Stimulated activated CD8-positive, alpha-beta memory T cell treated with anti-CD3 and anti-CD28 coated beads, Interleukin-2, amount 100 ng/mL, for 1 hour (primary cell): Measurements from ENCODE around the gene KLHL42.

Experiments
- DNase-seq, 2 donors: peaks; one replicate each; pipeline ENCODE4 v3.0.0-alpha.2; 2020; ENCODE audit warnings: low read depth in 2 of 2

Gene KLHL42

GRCh38 chr12:27780612-27781408 is 777 bp downstream of the KLHL42 start:
- DNase-seq = no peak

DNA sequence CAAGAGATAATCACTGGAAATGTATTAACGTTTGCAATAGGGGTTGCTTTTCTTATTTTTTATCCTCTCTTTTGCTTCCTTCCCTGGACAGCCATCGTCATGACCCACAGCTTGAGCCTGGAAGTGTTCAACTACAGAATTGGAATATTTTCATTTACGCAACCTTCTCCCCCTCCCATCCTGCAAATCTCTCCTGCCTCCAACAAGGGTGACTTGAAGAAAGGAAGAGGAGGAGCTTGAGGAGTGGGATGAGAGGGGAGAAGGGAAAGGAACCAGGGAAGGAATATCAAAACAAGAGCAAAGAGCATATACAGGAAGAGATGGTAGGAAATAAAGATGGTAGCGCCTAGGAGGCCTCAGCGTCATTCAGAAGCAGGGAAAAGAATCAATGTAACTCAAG is 1.6 kb downstream of the KLHL42 start:
- no peak for DNase-seq

- no peak for DNase-seq
Measured at GRCh38 chr12:27782481-27782880, 2.4 kb downstream of the KLHL42 start.

- no peak for DNase-seq
Measured at GRCh38 chr12:27785882-27786570, 6.0 kb downstream of the KLHL42 start.

GRCh38 chr12:27787559-27787958 is 7.5 kb downstream of the KLHL42 start:
- no peak for DNase-seq

DNA sequence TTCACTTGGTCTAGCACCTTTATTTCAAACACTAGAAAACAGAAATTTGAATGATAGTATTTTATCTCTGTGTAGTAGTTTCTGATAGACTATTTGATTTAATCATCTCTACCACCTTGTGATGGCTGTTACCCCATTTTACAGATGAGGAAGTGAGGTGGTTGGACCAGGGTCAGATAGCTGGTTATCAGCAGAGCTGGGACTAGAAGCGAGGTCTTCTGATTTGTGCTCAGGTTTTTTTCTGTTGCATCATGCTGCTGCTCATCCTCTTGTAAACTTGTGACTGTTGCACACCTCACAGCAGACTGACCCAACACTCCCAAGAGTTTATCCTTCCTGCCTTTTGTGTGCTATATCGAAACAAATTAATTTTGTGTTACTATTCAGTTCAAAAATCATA is 10.1 kb downstream of the KLHL42 start:
- DNase-seq = no peak

- no peak for DNase-seq
Measured at GRCh38 chr12:27794818-27795584, 15.0 kb downstream of the KLHL42 start.

DNA sequence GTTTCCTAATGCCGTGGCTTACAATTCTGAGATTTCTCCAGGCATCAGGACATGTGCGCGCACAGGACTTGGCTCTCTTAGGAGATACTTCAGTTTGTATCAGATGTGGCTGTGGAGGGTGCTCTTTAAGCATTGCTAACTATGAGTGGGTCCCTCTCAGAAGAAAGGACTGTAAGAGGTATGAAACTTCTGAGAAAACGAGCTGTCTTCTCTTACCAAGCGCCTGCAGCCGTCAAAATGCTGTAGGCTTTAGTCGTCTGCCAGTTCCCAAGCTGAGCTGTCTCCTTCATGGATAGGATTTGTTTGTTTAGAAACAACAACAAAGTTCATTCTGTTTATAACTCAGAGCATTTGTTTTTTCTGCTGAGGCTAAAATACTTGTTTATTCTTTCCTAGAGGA is 16.1 kb downstream of the KLHL42 start:
- no peak for DNase-seq

DNA sequence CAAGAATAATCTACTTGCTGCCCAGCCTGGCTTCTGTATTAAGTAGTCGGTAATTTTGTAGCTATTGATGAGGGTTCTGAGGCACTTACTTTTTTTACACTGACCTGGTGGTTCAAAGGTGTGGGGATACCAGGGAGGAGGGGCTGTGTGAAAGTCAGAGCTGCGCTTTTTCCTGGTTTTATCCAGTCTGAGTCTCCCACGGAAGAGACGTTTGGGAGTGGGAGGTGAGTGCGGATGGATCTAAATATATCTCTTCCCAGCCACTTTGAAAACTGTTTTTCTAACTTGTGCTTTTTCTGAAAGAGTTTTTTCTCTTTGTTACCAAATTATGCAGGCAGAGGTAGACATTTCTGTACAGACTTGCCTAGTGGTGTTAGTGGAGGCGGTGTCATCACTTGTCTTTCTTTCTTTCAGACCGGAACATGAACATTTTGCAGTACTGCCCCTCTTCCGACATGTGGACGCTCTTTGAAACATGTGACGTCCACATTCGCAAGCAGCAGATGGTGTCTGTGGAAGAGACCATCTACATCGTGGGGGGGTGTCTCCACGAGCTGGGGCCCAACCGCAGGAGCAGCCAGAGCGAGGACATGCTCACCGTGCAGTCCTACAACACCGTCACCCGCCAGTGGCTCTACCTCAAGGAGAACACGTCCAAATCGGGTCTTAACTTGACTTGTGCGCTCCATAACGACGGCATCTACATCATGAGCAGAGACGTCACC is 17.4 kb downstream of the KLHL42 start:
- DNase-seq = no peak

DNA sequence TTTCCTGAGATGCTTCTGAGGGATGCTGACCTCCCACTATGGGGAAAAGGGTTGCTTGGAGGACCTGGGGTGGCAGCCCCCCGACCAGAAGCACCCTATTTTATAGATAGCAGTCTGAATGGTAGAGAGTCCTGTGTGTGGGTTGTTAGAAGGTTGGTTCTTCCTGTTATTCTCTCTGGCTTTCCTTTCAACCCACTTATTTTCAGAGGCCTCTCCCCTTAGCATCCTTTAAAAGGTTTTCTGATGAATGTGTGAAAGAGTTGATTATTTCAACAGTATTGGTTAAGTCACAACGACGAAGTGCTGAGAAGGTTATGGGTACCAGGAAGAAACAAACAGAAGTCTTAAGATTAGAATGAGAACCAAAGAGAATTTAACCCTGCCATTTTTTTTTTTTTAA is 20.8 kb downstream of the KLHL42 start:
- no peak for DNase-seq

DNA sequence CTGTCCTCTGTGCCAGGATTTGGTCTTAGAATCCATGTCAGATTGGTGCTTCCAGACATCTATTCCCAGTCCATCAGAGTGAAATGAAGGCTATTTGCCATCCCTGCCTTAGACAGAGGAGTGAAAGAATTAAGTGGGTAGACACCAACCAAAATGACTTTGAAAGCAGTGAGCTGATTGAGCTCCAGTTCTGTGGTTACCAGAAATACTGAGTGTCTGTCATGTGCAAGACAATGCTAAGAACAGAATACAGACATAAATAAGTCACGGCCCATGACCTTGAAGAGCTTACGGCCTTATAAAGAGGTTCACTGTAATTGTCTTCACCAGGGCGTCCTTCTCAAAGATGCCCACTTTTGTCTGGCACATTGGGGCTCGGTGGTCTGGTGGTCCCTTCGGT is 21.6 kb downstream of the KLHL42 start:
- DNase-seq = no peak

DNA sequence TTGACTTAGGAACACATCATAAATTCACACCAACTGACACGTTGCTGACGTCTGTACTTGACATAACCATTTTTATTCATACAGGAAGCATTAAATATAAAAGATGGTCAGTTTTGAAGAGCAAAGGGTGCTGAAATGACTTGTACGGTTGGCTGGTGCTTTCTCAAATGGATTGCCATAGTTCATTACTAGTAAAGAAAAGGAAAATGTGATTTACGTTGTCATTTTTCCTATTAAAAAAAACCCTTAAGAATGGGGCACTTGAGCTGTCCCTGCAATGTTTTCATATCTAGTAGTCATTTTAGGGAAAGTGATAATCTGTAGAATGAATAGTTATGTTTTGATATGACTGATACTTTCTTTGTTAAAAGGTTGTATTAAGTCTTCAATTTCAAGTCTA is 22.5 kb downstream of the KLHL42 start:
- DNase-seq = no peak

- DNase-seq = no peak
Measured at GRCh38 chr12:27802936-27803335, 22.9 kb downstream of the KLHL42 start.

GRCh38 chr12:27805238-27805637 is 25.2 kb downstream of the KLHL42 start:
- DNase-seq = no peak

- DNase-seq = no peak
Measured at GRCh38 chr12:27806259-27806658, 26.2 kb downstream of the KLHL42 start.

GRCh38 chr12:27807063-27807703 is 27.1 kb downstream of the KLHL42 start:
- DNase-seq = no peak

- no peak for DNase-seq
Measured at GRCh38 chr12:27808841-27809240, 28.8 kb downstream of the KLHL42 start.

GRCh38 chr12:27810756-27811155 is 30.7 kb downstream of the KLHL42 start:
- no peak for DNase-seq

DNA sequence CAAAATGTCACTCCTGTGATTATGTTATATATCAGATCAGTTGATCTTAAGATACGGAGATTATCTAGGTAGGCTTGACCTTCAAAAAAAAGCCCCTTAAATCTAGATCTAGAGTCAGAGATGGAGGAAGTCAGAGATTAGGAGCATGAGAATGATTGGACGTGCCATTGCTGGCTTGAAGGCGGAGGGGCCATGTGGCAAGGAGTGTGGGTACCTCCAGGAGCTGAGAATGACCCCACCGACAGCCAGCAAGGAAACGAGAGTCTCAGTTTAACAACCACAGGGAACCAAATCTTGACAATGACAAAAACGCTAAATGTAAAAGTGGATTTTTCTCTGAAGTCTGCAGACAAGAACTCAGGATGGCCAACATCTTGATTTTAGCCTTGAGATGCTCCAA is 32.5 kb downstream of the KLHL42 start:
- no peak for DNase-seq

- DNase-seq = no peak
Measured at GRCh38 chr12:27814411-27814810, 34.4 kb downstream of the KLHL42 start.

GRCh38 chr12:27814851-27815591 is 35.0 kb downstream of the KLHL42 start:
- no peak for DNase-seq
